ENCODE data around the gene INCA1.

Gene INCA1

DNA sequence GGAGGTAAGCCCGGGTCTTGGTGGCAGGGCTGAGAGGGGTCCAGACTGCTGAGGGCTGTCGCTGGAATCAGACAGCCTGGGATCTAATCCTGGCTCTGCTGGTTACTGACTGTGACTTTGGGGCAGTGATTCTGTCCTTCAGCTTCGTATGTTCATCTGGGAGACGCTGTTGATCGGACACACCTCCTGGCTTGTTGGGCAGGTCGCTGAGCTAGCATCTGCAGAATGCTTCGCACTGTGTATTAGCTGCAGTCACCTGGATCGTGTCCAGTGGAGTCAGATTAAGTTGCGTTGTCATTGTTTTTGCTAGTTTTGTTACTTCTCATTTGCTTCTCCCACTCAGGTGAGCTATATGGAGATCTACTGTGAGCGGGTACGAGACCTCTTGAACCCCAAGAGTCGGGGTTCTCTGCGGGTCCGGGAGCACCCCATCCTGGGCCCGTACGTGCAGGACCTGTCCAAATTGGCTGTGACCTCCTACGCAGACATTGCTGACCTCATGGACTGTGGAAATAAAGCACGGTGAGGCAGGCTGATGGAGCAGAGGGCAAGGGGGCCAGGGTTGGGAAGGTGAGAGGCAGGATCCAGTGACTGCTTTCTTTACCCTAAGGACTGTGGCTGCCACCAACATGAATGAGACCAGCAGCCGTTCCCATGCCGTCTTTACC is 4.9 kb upstream of the INCA1 start:
- TF ChIP-seq, protein P1, sequence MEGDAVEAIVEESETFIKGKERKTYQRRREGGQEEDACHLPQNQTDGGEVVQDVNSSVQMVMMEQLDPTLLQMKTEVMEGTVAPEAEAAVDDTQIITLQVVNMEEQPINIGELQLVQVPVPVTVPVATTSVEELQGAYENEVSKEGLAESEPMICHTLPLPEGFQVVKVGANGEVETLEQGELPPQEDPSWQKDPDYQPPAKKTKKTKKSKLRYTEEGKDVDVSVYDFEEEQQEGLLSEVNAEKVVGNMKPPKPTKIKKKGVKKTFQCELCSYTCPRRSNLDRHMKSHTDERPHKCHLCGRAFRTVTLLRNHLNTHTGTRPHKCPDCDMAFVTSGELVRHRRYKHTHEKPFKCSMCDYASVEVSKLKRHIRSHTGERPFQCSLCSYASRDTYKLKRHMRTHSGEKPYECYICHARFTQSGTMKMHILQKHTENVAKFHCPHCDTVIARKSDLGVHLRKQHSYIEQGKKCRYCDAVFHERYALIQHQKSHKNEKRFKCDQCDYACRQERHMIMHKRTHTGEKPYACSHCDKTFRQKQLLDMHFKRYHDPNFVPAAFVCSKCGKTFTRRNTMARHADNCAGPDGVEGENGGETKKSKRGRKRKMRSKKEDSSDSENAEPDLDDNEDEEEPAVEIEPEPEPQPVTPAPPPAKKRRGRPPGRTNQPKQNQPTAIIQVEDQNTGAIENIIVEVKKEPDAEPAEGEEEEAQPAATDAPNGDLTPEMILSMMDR (IDR thresholded peaks at IDR 0.05), result no peak

DNA sequence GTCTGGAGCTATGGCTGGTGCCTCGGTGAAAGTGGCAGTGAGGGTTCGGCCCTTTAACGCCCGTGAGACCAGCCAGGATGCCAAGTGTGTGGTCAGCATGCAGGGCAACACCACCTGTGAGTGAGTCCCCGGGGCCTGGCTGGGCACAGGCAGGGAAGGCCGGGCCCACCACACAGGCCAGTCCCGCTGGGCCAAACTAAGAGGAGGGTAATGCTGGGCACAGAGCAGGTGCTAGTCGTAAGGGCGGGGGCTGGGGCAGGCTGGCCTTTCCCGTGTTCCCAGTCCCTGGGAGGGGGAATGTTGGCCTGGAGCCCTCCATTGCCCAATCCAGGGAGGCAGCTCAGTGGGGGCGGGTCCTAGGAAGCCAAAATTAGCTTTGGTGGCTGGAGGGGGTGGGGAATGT is 2.9 kb upstream of the INCA1 start:
- TF ChIP-seq, protein P1 (IDR thresholded peaks at IDR 0.05), result no peak

DNA sequence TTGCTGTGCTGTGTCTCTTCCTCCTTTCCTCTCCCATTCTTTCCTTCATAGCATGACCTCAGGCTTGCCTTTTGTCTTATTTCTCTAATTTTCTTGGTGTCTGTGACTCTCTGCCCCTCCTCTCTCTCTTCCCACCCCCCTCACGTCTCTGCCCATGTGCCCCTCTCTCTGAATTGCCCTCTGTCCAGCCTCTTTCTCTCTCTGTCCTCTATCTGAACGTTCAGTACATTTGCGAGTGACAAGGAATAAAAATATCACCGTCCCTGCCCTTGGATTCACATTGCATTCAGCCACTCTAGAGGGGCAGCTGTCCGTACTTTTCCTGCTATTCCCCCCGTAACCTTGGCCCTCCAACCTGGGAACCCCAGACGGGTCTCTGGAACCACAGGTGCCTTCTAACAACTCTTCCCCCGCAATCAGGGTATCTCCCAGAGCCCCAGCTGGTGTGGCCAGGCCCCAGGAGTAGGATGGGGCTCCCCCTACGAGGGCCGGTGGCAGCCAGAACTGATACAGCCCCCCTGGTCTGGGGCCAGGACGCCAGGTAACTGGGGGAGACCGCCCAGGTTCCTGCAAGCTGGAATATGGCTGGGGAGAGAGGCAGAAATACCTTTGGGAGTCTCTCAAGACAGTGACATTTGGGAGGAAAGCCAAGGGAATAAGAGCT is 2.2 kb upstream of the INCA1 start:
- TF ChIP-seq, protein P1 (IDR thresholded peaks at IDR 0.05), result no peak

DNA sequence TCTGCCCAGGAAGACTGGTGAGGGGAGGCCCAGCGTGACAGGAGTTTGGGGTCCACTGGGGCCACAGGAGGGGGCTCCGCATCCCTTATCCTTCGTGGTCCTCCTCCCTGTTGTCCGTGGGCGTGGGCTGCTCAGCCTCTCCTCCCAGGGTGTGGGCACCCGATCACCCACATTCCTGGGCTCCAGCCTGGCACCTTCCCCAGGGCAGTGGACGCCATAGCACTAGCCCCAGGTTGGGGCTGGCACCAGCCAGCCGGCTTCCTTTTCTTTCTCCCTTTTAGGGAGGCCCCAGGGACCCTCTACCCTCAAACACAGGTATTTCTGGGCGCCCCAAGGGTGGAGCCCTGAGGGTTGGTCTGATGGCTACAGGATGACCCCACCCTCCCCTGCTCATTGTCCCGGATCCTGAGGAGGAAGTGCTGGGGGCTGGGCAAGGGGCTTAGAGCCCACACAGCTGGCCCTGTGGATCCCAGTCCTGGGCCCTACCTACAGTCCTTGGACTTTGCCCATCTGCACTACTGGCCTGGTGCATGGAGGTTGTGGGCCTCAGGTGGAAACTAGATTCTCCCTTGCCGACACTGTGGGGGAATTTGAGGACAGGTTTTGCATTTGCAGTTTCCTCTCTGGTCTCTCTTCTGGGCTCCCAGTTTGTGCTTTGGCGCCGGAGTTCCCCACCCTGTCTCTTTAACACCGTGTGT is 1.6 kb upstream of the INCA1 start:
- TF ChIP-seq, protein P1 (IDR thresholded peaks at IDR 0.05), result no peak

DNA sequence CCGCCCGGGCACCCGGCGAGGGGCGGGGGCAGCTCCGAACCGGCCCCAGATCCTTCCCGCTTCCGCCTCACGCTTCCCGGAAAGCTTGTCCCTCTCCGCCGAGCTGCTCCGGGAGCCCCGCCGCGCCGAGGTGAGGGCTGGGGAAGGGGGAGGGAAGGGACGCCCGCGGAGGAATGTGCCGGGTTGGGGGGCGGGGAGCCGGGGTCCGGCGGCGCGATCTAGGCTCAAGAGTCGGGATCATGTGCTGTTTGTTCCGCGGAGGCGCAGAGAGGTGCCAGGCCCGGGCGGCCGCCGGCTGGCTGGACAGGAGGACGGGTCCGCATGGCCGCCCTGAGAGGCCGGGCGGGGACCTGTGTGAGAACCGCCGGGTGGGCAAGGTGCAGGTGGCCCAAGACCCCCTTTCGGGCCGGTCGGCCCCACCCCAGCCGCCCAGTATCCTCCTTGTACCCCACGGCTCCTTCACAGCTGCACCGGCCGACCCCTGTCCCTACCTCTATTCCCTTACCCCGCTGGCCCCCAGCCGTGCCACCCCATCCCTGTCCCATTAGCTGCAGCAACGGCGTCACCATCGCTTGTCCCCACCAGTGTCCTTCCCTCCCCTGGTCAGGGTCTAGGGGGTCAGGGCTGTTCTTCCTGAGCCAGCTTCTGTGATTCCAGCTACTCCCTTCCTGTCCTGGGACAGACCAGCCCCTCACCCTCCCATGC is 857 bp upstream of the INCA1 start:
- TF ChIP-seq, protein P1 (IDR thresholded peaks at IDR 0.05), result no peak

DNA sequence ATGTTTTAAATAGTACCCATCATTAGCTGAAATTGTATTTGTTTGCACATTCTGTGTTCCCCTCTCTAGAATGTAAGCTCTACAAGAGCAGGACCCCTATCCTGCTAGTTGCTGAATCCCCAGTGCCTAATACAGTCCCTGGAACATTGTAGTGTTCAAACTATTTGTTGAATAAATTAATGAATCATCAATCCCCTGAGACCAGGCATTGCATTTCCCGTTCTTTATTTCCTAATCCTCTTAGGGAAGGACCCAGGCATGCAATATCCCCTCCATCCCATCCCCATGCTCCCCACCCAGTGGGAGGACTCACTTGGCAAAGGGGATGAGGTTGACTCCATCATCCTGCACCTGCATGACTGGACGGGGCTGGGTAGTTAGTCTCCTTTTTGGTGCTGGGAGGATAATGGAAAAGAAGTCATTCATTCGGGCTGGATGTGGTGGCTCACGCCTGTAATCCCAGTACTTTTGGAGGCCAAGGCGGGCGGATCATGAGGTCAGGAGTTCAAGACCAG is 3.2 kb downstream of the INCA1 start:
- TF ChIP-seq, protein P1 (IDR thresholded peaks at IDR 0.05), result no peak
